Keratinocyte (primary cell): Measurements from ENCODE around the gene RRAS. TPM values are rescaled to one million over a fixed set of nuclear protein-coding genes. Genes with fewer than 3 reads are reported as not detected.

Experiments used
- DNase-seq: peaks from one replicate; pipeline ENCODE4 v3.0.0-alpha.2; 2011; ENCODE audit warnings: low read depth, missing footprints, low spot score
- FAIRE-seq: peaks from 2 replicates; lab custom pipeline; 2011; peaks lifted over from hg19 to GRCh38; lab: Jason Lieb, UNC
- H2AFZ ChIP-seq: 2 replicates; pipeline ENCODE4 v1.6.0; 2012; ENCODE audit warnings: low read length, control low read depth, inconsistent platforms; ENCODE audit not compliant: control insufficient read depth
- H3K27ac ChIP-seq: 2 replicates; pipeline ENCODE4 v1.5.1; 2011; ENCODE audit warnings: low read length; ENCODE audit not compliant: control insufficient read depth, insufficient read depth
- H3K27me3 ChIP-seq: 3 replicates; pipeline ENCODE4 v1.6.0; 2011; ENCODE audit warnings: low read length; ENCODE audit not compliant: control insufficient read depth, insufficient read depth; ENCODE audit errors: extremely low read depth
- H3K36me3 ChIP-seq, 2 experiments: 2 replicates in 1 of 2; 3 replicates in 1 of 2; pipeline ENCODE4 v1.5.1; 2011; ENCODE audit warnings: low read length in 2 of 2, mild to moderate bottlenecking in 1 of 2; ENCODE audit not compliant: control insufficient read depth in 2 of 2, insufficient read depth in 2 of 2; ENCODE audit errors: extremely low read depth in 1 of 2
- H3K4me1 ChIP-seq: 3 replicates; pipeline ENCODE4 v1.5.1; 2011; ENCODE audit warnings: low read length; ENCODE audit not compliant: control insufficient read depth, insufficient read depth; ENCODE audit errors: extremely low read depth
- H3K4me2 ChIP-seq: 3 replicates; pipeline ENCODE4 v1.6.0; 2011; ENCODE audit warnings: low read depth, low read length; ENCODE audit not compliant: control insufficient read depth, insufficient read depth; ENCODE audit errors: extremely low read depth
- H3K4me3 ChIP-seq, 3 experiments: fragments of 200-600 bp in 1 of 3; sonication (generic) in 1 of 3; 2 replicates in 2 of 3; 3 replicates in 1 of 3; pipeline ENCODE4 v1.5.1; 2011 to 2016; ENCODE audit warnings: low read length in 3 of 3, mild to moderate bottlenecking in 3 of 3, control low read depth in 2 of 3, inconsistent platforms in 1 of 3, low read depth in 1 of 3, mixed read lengths in 1 of 3, mixed run types in 1 of 3, moderate library complexity in 1 of 3; ENCODE audit not compliant: control insufficient read depth in 2 of 3, insufficient read depth in 2 of 3; ENCODE audit errors: extremely low read depth in 1 of 3
- H3K79me2 ChIP-seq: 2 replicates; pipeline ENCODE4 v1.6.0; 2012; ENCODE audit warnings: low read length; ENCODE audit not compliant: control insufficient read depth, insufficient read depth
- H3K9ac ChIP-seq: 3 replicates; pipeline ENCODE4 v1.6.0; 2011; ENCODE audit warnings: low read length; ENCODE audit not compliant: control insufficient read depth, insufficient read depth; ENCODE audit errors: extremely low read depth
- H3K9me1 ChIP-seq: 3 replicates; pipeline ENCODE4 v1.6.0; 2011; ENCODE audit warnings: low read length; ENCODE audit not compliant: control insufficient read depth, insufficient read depth; ENCODE audit errors: extremely low read depth
- H3K9me3 ChIP-seq: 2 replicates; pipeline ENCODE4 v1.5.1; 2012; ENCODE audit warnings: low read depth, low read length; ENCODE audit not compliant: control insufficient read depth
- H4K20me1 ChIP-seq: 3 replicates; pipeline ENCODE4 v1.6.0; 2011; ENCODE audit warnings: low read length; ENCODE audit not compliant: control insufficient read depth, insufficient read depth; ENCODE audit errors: extremely low read depth
- EZH2 ChIP-seq: IDR thresholded peaks from one replicate; pipeline ENCODE4 v1.6.1; 2012; ENCODE audit warnings: inconsistent platforms, mild to moderate bottlenecking, low read length, moderate library complexity
- dilution Hi-C: fragments of 300-500 bp; cut with MboI; formaldehyde crosslinking; loops from one replicate; pipeline ENCODE4 v1.7.0; 2020; ENCODE audit warnings: low sequenced_read_pairs; ENCODE audit not compliant: extremely low pct_ligation_motif_present
- polyA plus RNA-seq, 5 experiments: library from polyadenylated mRNA; depleted of rRNA in 3 of 5; stranded (reverse) in 3 of 5; stranded (forward) in 1 of 5; unstranded in 1 of 5; fragments of >200 nt; gene quantifications; 1 replicate in 1 of 5; 2 replicates in 3 of 5; 3 replicates in 1 of 5; pipeline versions ENCODE4 v1.2.1 to v1.2.3, GENCODE V29; 2011 to 2012; ENCODE audit warnings: missing spikeins in 2 of 5, low read depth in 1 of 5, low replicate concordance in 1 of 5
- TF ChIP-seq, protein P1 (sequence below), 3 experiments: IDR thresholded peaks in 1 of 3; conservative IDR thresholded peaks in 1 of 3; optimal IDR thresholded peaks in 1 of 3; 2 replicates in 2 of 3; 3 replicates in 1 of 3; pipeline versions ENCODE3 to v1.5.1; 2011; ENCODE audit warnings: low read length in 3 of 3, mild to moderate bottlenecking in 3 of 3, moderate library complexity in 2 of 3, control low read depth in 1 of 3, inconsistent platforms in 1 of 3; ENCODE audit not compliant: insufficient read depth in 2 of 3; ENCODE audit errors: extremely low read depth in 1 of 3

Gene RRAS
- polyA plus RNA-seq, 1 donor (not counting 4 experiments of a cell fraction or from before 2014, with no cell fraction given), result 98.1 TPM

DNA sequence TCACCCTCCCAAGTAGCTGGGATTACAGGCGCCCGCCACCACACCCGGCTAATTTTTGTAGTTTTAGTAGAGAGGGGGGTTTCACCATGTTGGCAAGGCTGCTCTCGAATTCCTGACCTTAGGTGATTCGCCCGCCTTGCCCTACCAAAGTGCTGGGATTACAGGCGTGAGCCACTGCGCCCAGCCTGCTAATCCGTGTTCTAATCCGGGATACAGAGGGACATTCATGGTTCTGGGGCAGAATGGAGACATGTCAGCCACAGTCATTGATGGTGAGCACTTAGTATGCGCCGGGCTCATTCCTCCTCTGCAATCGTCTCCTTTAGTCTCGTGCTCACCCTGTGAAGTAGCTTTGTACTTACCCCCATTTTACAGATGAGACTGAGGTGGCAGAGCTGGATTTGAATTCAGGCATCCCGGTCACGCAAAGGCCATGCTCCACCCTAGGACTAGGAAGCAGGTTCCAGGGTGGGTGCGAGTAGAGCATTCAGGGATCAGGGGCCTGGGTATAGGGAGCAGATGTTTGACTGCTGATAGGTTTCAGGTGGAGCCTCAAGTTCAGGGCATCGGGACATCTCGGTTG is 8.2 kb downstream of the RRAS start:
- FAIRE-seq, result no peak
- H3K79me2 ChIP-seq, result peaks cover 5% of the 10 kb centered on the region
- dilution Hi-C loops, result no loop called here

DNA sequence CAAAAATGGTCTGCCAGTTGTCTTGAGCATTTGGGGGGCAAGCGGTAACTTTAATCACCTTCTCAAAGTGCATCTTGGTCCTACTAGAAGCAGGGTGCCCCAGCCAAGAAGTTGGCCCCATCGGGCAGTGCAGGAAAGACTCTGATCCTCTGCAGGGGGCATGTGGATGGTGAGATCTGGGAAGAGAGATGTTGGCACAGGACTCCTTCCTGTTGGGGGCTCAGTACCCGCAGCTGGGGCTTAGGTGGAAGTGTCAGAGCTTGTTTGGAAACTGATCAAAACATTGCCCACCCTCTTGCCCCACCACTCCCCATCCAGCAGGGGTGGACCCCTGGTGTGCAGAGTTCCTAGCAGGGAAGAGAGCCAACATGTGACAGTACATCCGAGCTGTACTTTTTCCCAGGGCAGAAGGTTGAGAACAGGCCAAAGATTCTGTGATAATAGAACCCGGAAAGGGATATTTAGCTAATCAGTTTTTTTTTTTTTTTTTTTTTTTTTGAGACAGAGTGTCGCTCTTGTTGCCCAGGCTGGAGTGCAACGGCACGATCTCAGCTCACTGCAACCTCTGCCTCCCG is 8.8 kb downstream of the RRAS start:
- Histone ChIP-seq H3K9me1 (no peaks in the 10 kb centered on the region), H3K4me2 (no peak overlapping the region), H3K36me3 (peaks cover 7 to 12% of the 10 kb centered on the region in 2 experiments), H2AFZ (no peak overlapping the region), H3K27ac (no peak overlapping the region), H3K79me2 (no peaks in the 10 kb centered on the region), H3K9me3 (no peaks in the 10 kb centered on the region), H3K4me3 (no peak overlapping the region), H3K9ac (no peak overlapping the region), H3K4me1 (peaks cover 3% of the 10 kb centered on the region), H3K27me3 (no peaks in the 10 kb centered on the region), H4K20me1 (no peaks in the 10 kb centered on the region)
- no peak for DNase-seq
- TF ChIP-seq, protein P1, sequence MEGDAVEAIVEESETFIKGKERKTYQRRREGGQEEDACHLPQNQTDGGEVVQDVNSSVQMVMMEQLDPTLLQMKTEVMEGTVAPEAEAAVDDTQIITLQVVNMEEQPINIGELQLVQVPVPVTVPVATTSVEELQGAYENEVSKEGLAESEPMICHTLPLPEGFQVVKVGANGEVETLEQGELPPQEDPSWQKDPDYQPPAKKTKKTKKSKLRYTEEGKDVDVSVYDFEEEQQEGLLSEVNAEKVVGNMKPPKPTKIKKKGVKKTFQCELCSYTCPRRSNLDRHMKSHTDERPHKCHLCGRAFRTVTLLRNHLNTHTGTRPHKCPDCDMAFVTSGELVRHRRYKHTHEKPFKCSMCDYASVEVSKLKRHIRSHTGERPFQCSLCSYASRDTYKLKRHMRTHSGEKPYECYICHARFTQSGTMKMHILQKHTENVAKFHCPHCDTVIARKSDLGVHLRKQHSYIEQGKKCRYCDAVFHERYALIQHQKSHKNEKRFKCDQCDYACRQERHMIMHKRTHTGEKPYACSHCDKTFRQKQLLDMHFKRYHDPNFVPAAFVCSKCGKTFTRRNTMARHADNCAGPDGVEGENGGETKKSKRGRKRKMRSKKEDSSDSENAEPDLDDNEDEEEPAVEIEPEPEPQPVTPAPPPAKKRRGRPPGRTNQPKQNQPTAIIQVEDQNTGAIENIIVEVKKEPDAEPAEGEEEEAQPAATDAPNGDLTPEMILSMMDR (optimal IDR thresholded peaks at IDR 0.05 in 1 of 3, IDR thresholded peaks at IDR 0.05 in 1 of 3, conservative IDR thresholded peaks at IDR 0.05 in 1 of 3; ENCODE audit: extremely low read depth in 1 of 3, insufficient read depth in 2 of 3, low read length in 3 of 3), result no peak
- TF ChIP-seq EZH2, result no peak
- FAIRE-seq, result no peak
- dilution Hi-C loops, result no loop called here

More for the DNA sequence above, 8.2 kb downstream of the RRAS start:
- no peaks in the 10 kb centered on the region for H3K9me3 ChIP-seq
- H3K4me3 ChIP-seq, result no peak overlapping the region
- no peak for DNase-seq
- no peaks in the 10 kb centered on the region for H4K20me1 ChIP-seq
- H3K4me2 ChIP-seq, result no peak overlapping the region
- H3K36me3 ChIP-seq, result peaks cover 12 to 13% of the 10 kb centered on the region in 2 experiments
- H3K27ac ChIP-seq, result no peak overlapping the region
- peaks cover 3% of the 10 kb centered on the region for H3K4me1 ChIP-seq
- no peak overlapping the region for H3K9ac ChIP-seq
- no peaks in the 10 kb centered on the region for H3K27me3 ChIP-seq
- H2AFZ ChIP-seq, result no peak overlapping the region
- no peaks in the 10 kb centered on the region for H3K9me1 ChIP-seq
- TF ChIP-seq, protein P1 (optimal IDR thresholded peaks at IDR 0.05 in 1 of 3, IDR thresholded peaks at IDR 0.05 in 1 of 3, conservative IDR thresholded peaks at IDR 0.05 in 1 of 3; ENCODE audit: extremely low read depth in 1 of 3, insufficient read depth in 2 of 3, low read length in 3 of 3), result no peak
- no peak for TF ChIP-seq EZH2
